Activated CD8-positive, alpha-beta memory T cell treated with anti-CD3 and anti-CD28 coated beads for 4 hours (primary cell): ENCODE measurements around the gene SLC24A3.

Experiments
- DNase-seq, 2 donors: peaks; one replicate each; pipeline ENCODE4 v3.0.0-alpha.2; 2020; ENCODE audit warnings: low read depth in 2 of 2

The SLC24A3 gene

GRCh38 chr20:19271879-19272651 lies 59.6 kb downstream of the SLC24A3 start:
- DNase-seq, result no peak

- no peak for DNase-seq
These were observed 60.7 kb downstream of the SLC24A3 start for GRCh38 chr20:19272976-19273654.

- DNase-seq, result no peak
These were observed 61.6 kb downstream of the SLC24A3 start for GRCh38 chr20:19274001-19274400.

GRCh38 chr20:19274412-19275015 lies 62.1 kb downstream of the SLC24A3 start:
- no peak for DNase-seq

GRCh38 chr20:19275038-19275629 lies 62.7 kb downstream of the SLC24A3 start:
- DNase-seq, result no peak

- DNase-seq, result no peak
These were observed 63.2 kb downstream of the SLC24A3 start for GRCh38 chr20:19275630-19276071.

GRCh38 chr20:19277381-19277780 lies 64.9 kb downstream of the SLC24A3 start:
- DNase-seq, result no peak

GRCh38 chr20:19283490-19284025 lies 71.1 kb downstream of the SLC24A3 start:
- DNase-seq, result no peak

GRCh38 chr20:19284400-19285178 lies 72.1 kb downstream of the SLC24A3 start:
- DNase-seq, result no peak

GRCh38 chr20:19285436-19285835 lies 73.0 kb downstream of the SLC24A3 start:
- DNase-seq, result no peak

GRCh38 chr20:19288061-19288460 lies 75.6 kb downstream of the SLC24A3 start:
- no peak for DNase-seq

GRCh38 chr20:19288636-19289035 lies 76.2 kb downstream of the SLC24A3 start:
- DNase-seq, result no peak

- DNase-seq, result no peak
These were observed 77.0 kb downstream of the SLC24A3 start for GRCh38 chr20:19289451-19289850.

GRCh38 chr20:19291024-19291817 lies 78.8 kb downstream of the SLC24A3 start:
- DNase-seq, result no peak

- DNase-seq, result no peak
These were observed 79.3 kb downstream of the SLC24A3 start for GRCh38 chr20:19291818-19292132.

GRCh38 chr20:19292254-19292653 lies 79.8 kb downstream of the SLC24A3 start:
- no peak for DNase-seq

- DNase-seq, result no peak
These were observed 82.6 kb downstream of the SLC24A3 start for GRCh38 chr20:19295076-19295475.

GRCh38 chr20:19298652-19299051 lies 86.2 kb downstream of the SLC24A3 start:
- no peak for DNase-seq

GRCh38 chr20:19300395-19300794 lies 88.0 kb downstream of the SLC24A3 start:
- no peak for DNase-seq

- no peak for DNase-seq
These were observed 88.7 kb downstream of the SLC24A3 start for GRCh38 chr20:19301142-19301541.

GRCh38 chr20:19301843-19302242 lies 89.4 kb downstream of the SLC24A3 start:
- no peak for DNase-seq
